PC-3 (cell line): Measurements from ENCODE around the gene TTC22. TPM values are rescaled to one million over a fixed set of nuclear protein-coding genes. Genes with fewer than 3 reads are reported as not detected.

Experiments
- ATAC-seq: fragments of 200-7000 bp; cut with Tn5 transposase; 2 replicates; pipeline ENCODE4 v1.9.1; 2020; ENCODE audit warnings: mild to moderate bottlenecking, moderate library complexity
- BruUV-seq: library from RNA; stranded (reverse); fragments of 400-500 nt; replicated peaks from 2 replicates; lab custom pipeline; 2021; lab: Mats Ljungman, UMichigan
- CTCF ChIA-PET: fragments of 300-600 bp; sonication (Branson Sonifier 250); formaldehyde crosslinking; loops from one replicate; lab custom pipeline; 2022; ENCODE audit warnings: antibody characterized with exemption; lab: Charles Lee
- POLR2A ChIA-PET: fragments of 300-600 bp; sonication (Branson Sonifier 250); formaldehyde crosslinking; loops from one replicate; lab custom pipeline; 2022; ENCODE audit warnings: antibody characterized with exemption; ENCODE audit not compliant: unreplicated experiment; lab: Charles Lee
- DNase-seq: peaks from one replicate; pipeline ENCODE4 v3.0.0-alpha.2; 2015
- H2AFZ ChIP-seq: fragments of 300-600 bp; sonication (generic); 2 replicates; pipeline ENCODE4 v1.6.0; 2016; ENCODE audit warnings: antibody characterized with exemption, low read length
- H3F3A ChIP-seq: fragments of 300-600 bp; sonication (generic); one replicate; pipeline ENCODE4 v1.6.0; 2017; ENCODE audit warnings: antibody characterized with exemption, low read length, control low read depth, mild to moderate bottlenecking; ENCODE audit not compliant: unreplicated experiment
- H3K27ac ChIP-seq: fragments of 300-600 bp; sonication (generic); 2 replicates; pipeline ENCODE4 v1.5.1; 2016; ENCODE audit warnings: mild to moderate bottlenecking, low read length
- H3K27me3 ChIP-seq: fragments of 300-600 bp; sonication (generic); 2 replicates; pipeline ENCODE4 v1.6.1; 2016; ENCODE audit warnings: low read length, mixed read lengths
- H3K36me3 ChIP-seq: fragments of 300-600 bp; sonication (generic); 2 replicates; pipeline ENCODE4 v1.6.1; 2016; ENCODE audit warnings: low read depth, mixed run types, low read length, mixed read lengths
- H3K4me1 ChIP-seq: fragments of 300-600 bp; sonication (generic); 2 replicates; pipeline ENCODE4 v1.5.1; 2016; ENCODE audit warnings: low read length; ENCODE audit not compliant: insufficient read depth
- H3K4me2 ChIP-seq: fragments of 300-600 bp; sonication (generic); 2 replicates; pipeline ENCODE4 v1.6.0; 2016; ENCODE audit warnings: low read length
- H3K4me3 ChIP-seq: fragments of 300-600 bp; sonication (generic); 2 replicates; pipeline ENCODE4 v1.5.1; 2016; ENCODE audit warnings: mild to moderate bottlenecking, low read length, mixed read lengths
- H3K79me2 ChIP-seq: fragments of 300-600 bp; sonication (generic); 2 replicates; pipeline ENCODE4 v1.6.1; 2017; ENCODE audit warnings: low read length, mixed read lengths
- H3K9ac ChIP-seq: fragments of 300-600 bp; sonication (generic); 2 replicates; pipeline ENCODE4 v1.6.0; 2016; ENCODE audit warnings: mild to moderate bottlenecking, low read length
- H3K9me2 ChIP-seq: fragments of 300-600 bp; sonication (generic); replicated peaks from 2 replicates; pipeline ENCODE4 v1.6.1; 2016; ENCODE audit warnings: mixed run types, low read length, mixed read lengths
- H3K9me3 ChIP-seq: fragments of 300-600 bp; sonication (generic); 2 replicates; pipeline ENCODE4 v1.6.1; 2016; ENCODE audit warnings: low read length, mixed read lengths
- H4K20me1 ChIP-seq: fragments of 300-600 bp; sonication (generic); 2 replicates; pipeline ENCODE4 v1.6.1; 2016; ENCODE audit warnings: low read length, mixed read lengths
- CTCF ChIP-seq: fragments of 300-600 bp; sonication (generic); conservative IDR thresholded peaks from 2 replicates; pipeline ENCODE4 v1.5.1; 2017; ENCODE audit warnings: antibody characterized with exemption, low read depth, mild to moderate bottlenecking, low read length
- EZH2 ChIP-seq: fragments of 300-600 bp; sonication (generic); IDR thresholded peaks from one replicate; pipeline ENCODE4 v1.6.1; 2017; ENCODE audit warnings: antibody characterized with exemption, mild to moderate bottlenecking, low read length; ENCODE audit not compliant: unreplicated experiment
- EZH2phosphoT487 ChIP-seq: fragments of 300-600 bp; sonication (generic); IDR thresholded peaks from 2 replicates; pipeline ENCODE4 v1.6.1; 2018; ENCODE audit warnings: mild to moderate bottlenecking, antibody characterized with exemption, low read length, borderline replicate concordance
- intact Hi-C: fragments of 100-400 bp; cut with micrococcal nuclease; formaldehyde crosslinking; loops from 2 replicates; pipeline ENCODE4 v1.9.0; 2023
- total RNA-seq: library from RNA; depleted of rRNA; stranded (reverse); fragments of >200 nt; gene quantifications from 2 replicates; pipeline ENCODE4 v1.2.3, GENCODE V29; 2014

TTC22 gene
- total RNA-seq, 1 experiment from 2014 or later = 21.8 TPM

DNA sequence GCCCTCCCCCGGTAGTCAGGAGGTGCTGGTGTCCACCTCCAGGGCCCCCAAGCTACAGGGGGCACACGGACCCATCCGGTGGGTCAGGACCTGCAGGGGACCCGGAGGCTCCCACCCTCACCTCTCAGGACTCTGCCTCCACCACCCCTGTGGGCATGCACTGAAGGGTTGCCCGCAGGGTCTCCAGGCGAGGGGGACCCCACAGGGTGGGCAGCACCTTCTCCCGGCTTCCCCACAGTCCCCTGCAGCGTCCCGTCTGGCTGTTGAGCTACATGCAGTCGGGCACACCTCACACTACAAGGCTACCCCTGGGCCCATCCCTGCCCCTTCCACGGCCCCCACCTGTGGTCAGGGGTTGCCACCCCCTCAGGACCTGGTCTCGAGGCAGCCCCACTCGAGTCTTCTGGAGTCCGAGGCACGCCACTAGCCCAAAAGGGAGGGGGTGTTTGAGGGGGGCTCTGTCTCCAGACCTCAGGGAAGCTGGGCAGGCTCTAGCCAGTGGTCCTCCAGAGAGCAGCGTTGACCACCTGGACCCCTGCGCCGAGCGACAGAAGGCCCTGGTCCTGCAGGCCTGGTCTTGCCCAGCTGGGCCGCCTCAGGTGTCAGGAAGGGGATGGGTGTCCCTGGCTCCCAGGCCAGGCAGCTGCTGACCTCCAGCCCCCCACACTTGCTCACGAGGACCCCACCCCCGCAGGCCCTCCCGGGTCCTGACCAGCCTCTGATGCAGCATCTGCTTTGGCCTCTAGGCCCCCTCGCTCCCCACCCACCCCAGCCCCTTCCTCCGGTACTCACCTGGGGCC is 46.4 kb downstream of the TTC22 start:
- no peak overlapping the region for H3K4me2 ChIP-seq
- H4K20me1 ChIP-seq = no peaks in the 10 kb centered on the region
- no peaks in the 10 kb centered on the region for H3K27me3 ChIP-seq
- H3K9me2 ChIP-seq = no peaks in the 10 kb centered on the region
- intact Hi-C loops = no loop called here
- DNase-seq (no peak), ATAC-seq (no peak)
- H3F3A ChIP-seq = no peaks in the 10 kb centered on the region
- H3K79me2 ChIP-seq = no peaks in the 10 kb centered on the region
- H3K9me3 ChIP-seq = no peaks in the 10 kb centered on the region
- H2AFZ ChIP-seq = no peak overlapping the region
- ChIA-PET CTCF (no interaction called here), POLR2A (no interaction called here)
- no peak for TF ChIP-seq EZH2phosphoT487
- no peak for TF ChIP-seq EZH2
- TF ChIP-seq CTCF = no peak
- no peak overlapping the region for H3K27ac ChIP-seq
- no TSS peak for BruUV-seq
- no peaks in the 10 kb centered on the region for H3K4me1 ChIP-seq
- no peak overlapping the region for H3K4me3 ChIP-seq
- H3K36me3 ChIP-seq = no peaks in the 10 kb centered on the region
- no peak overlapping the region for H3K9ac ChIP-seq

- H3K79me2 ChIP-seq = no peaks in the 10 kb centered on the region
- H3K9me3 ChIP-seq = no peaks in the 10 kb centered on the region
- POLR2A ChIA-PET = no interaction called here
- no peak overlapping the region for H3K4me2 ChIP-seq
- no TSS peak for BruUV-seq
- no peaks in the 10 kb centered on the region for H3K27me3 ChIP-seq
- no peak for ATAC-seq
- no peak overlapping the region for H3K27ac ChIP-seq
- no peak overlapping the region for H2AFZ ChIP-seq
- no peak overlapping the region for H3K4me3 ChIP-seq
- DNase-seq = no peak
- H3K9ac ChIP-seq = no peak overlapping the region
- TF ChIP-seq CTCF (no peak), EZH2phosphoT487 (no peak), EZH2 (no peak)
- H3K4me1 ChIP-seq = no peaks in the 10 kb centered on the region
- no peaks in the 10 kb centered on the region for H3F3A ChIP-seq
- H4K20me1 ChIP-seq = no peaks in the 10 kb centered on the region
- H3K9me2 ChIP-seq = no peaks in the 10 kb centered on the region
- CTCF ChIA-PET = no interaction called here
- H3K36me3 ChIP-seq = no peaks in the 10 kb centered on the region
- intact Hi-C loops = no loop called here
These were observed 47.1 kb downstream of the TTC22 start for GRCh38 chr1:54754045-54754444.

DNA sequence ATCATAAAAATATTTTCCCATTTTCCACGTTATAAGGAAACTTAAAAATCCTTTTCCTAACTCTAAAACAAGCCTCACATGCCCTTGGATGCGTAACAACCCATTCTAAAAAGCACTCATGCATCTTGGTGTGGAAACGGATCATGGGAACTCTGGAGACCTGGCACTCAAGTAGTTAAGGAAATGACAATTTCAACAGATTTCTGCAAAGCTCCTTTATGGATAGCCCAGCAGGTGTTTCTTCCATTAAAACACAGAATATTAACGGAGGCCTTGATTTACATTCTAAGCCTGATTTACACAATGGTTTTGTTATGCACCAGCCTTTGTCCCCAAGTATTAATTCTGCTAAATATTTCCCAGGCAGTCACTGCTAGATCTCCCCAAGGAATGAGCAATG is 49.7 kb downstream of the TTC22 start:
- no peaks in the 10 kb centered on the region for H3K79me2 ChIP-seq
- ATAC-seq (no peak), DNase-seq (no peak)
- H3K27me3 ChIP-seq = no peaks in the 10 kb centered on the region
- intact Hi-C loops = no loop called here
- H2AFZ ChIP-seq = no peak overlapping the region
- no peaks in the 10 kb centered on the region for H3K9me3 ChIP-seq
- H3K36me3 ChIP-seq = no peaks in the 10 kb centered on the region
- no peaks in the 10 kb centered on the region for H3K4me1 ChIP-seq
- CTCF ChIA-PET = no interaction called here
- no peaks in the 10 kb centered on the region for H4K20me1 ChIP-seq
- H3K4me3 ChIP-seq = no peak overlapping the region
- no TSS peak for BruUV-seq
- H3K4me2 ChIP-seq = no peak overlapping the region
- H3F3A ChIP-seq = no peaks in the 10 kb centered on the region
- H3K9me2 ChIP-seq = no peaks in the 10 kb centered on the region
- H3K9ac ChIP-seq = no peak overlapping the region
- POLR2A ChIA-PET = no interaction called here
- no peak for TF ChIP-seq EZH2phosphoT487
- no peak for TF ChIP-seq EZH2
- no peak for TF ChIP-seq CTCF
- H3K27ac ChIP-seq = no peak overlapping the region
